HEK293 (cell line): ENCODE results near the gene PEPD.

ENCODE experiments used
- CTCF ChIA-PET: fragments of 350-600 bp; formaldehyde crosslinking; extraction: SDS; loops from one replicate; lab custom pipeline; 2021; ENCODE audit warnings: antibody characterized with exemption; lab: Yijun Ruan, JAX
- POLR2A ChIA-PET: fragments of 300-600 bp; formaldehyde crosslinking; extraction: SDS; loops from one replicate; lab custom pipeline; 2020; ENCODE audit warnings: antibody characterized with exemption, inconsistent platforms; lab: Yijun Ruan, JAX
- H3K27ac ChIP-seq: fragments of 200-500 bp; sonication (Bioruptor generic); 2 replicates; pipeline ENCODE4 v1.5.1; 2014; ENCODE audit warnings: low read depth, low read length, control low read depth, inconsistent platforms; ENCODE audit errors: extremely low read depth
- H3K36me3 ChIP-seq, 2 experiments: fragments of 200-500 bp in 1 of 2; sonication (Bioruptor generic) in 1 of 2; 1 replicate in 1 of 2; 2 replicates in 1 of 2; pipeline ENCODE4 v1.5.1; 2014 to 2017; ENCODE audit warnings: inconsistent platforms in 2 of 2, low read length in 2 of 2; ENCODE audit not compliant: control insufficient read depth in 2 of 2, insufficient read depth in 1 of 2
- H3K4me1 ChIP-seq: fragments of 200-500 bp; sonication (Bioruptor generic); 2 replicates; pipeline ENCODE4 v1.5.1; 2014; ENCODE audit warnings: mild to moderate bottlenecking, low read length, inconsistent platforms; ENCODE audit not compliant: control insufficient read depth, insufficient read depth
- H3K4me3 ChIP-seq: 2 replicates; pipeline ENCODE4 v1.5.1; 2011; ENCODE audit warnings: low read depth, mild to moderate bottlenecking, control low read depth, low read length, moderate library complexity
- H3K9me3 ChIP-seq: fragments of 200-500 bp; sonication (Bioruptor generic); 2 replicates; pipeline ENCODE4 v1.5.1; 2014; ENCODE audit warnings: low read depth, low read length, inconsistent platforms; ENCODE audit not compliant: control insufficient read depth, insufficient read depth
- ATF2 ChIP-seq: fragments of 450-650 bp; formaldehyde crosslinking; IDR thresholded peaks from 2 replicates; pipeline ENCODE4 v1.5.1; 2016; ENCODE audit warnings: missing biosample characterization, missing genetic modification characterization, low read depth
- GLI4 ChIP-seq: fragments of 450-650 bp; formaldehyde crosslinking; IDR thresholded peaks from 2 replicates; pipeline ENCODE4 v1.5.1; 2016; ENCODE audit warnings: missing biosample characterization, missing genetic modification characterization
- KLF1 ChIP-seq: fragments of 450-650 bp; formaldehyde crosslinking; IDR thresholded peaks from 2 replicates; pipeline ENCODE4 v1.5.1; 2016; ENCODE audit warnings: missing biosample characterization, missing genetic modification characterization
- KLF17 ChIP-seq: fragments of 450-650 bp; formaldehyde crosslinking; IDR thresholded peaks from 2 replicates; pipeline ENCODE4 v1.5.1; 2016; ENCODE audit warnings: missing biosample characterization, missing genetic modification characterization
- SETDB1 ChIP-seq: IDR thresholded peaks from one replicate; pipeline ENCODE4 v1.6.1; 2017; ENCODE audit warnings: mild to moderate bottlenecking, low read length, moderate library complexity, mixed read lengths; ENCODE audit not compliant: insufficient read length
- TRIM28 ChIP-seq: IDR thresholded peaks from 2 replicates; pipeline ENCODE4 v1.6.1; 2011; ENCODE audit warnings: low read length, control low read depth, borderline replicate concordance
- ZBTB20 ChIP-seq: fragments of 450-650 bp; formaldehyde crosslinking; IDR thresholded peaks from 2 replicates; pipeline ENCODE4 v1.5.1; 2016; ENCODE audit warnings: missing biosample characterization, missing genetic modification characterization
- ZBTB48 ChIP-seq: fragments of 450-650 bp; formaldehyde crosslinking; IDR thresholded peaks from 2 replicates; pipeline ENCODE4 v1.5.1; 2016; ENCODE audit warnings: missing biosample characterization, missing genetic modification characterization
- ZBTB8A ChIP-seq: fragments of 450-650 bp; formaldehyde crosslinking; IDR thresholded peaks from 2 replicates; pipeline ENCODE4 v1.5.1; 2016; ENCODE audit warnings: missing biosample characterization, missing genetic modification characterization
- ZIC2 ChIP-seq: fragments of 450-650 bp; formaldehyde crosslinking; IDR thresholded peaks from 2 replicates; pipeline ENCODE4 v1.5.1; 2016; ENCODE audit warnings: missing biosample characterization, missing genetic modification characterization
- ZNF132 ChIP-seq: fragments of 450-650 bp; formaldehyde crosslinking; IDR thresholded peaks from 2 replicates; pipeline ENCODE4 v1.5.1; 2017; ENCODE audit warnings: missing biosample characterization, missing genetic modification characterization, borderline replicate concordance
- ZNF248 ChIP-seq: fragments of 450-650 bp; formaldehyde crosslinking; IDR thresholded peaks from 2 replicates; pipeline ENCODE4 v1.5.1; 2017; ENCODE audit warnings: missing biosample characterization, missing genetic modification characterization
- ZNF266 ChIP-seq: fragments of 450-650 bp; formaldehyde crosslinking; IDR thresholded peaks from 2 replicates; pipeline ENCODE4 v1.5.1; 2016; ENCODE audit warnings: missing biosample characterization, missing genetic modification characterization, low read depth
- ZNF561 ChIP-seq: fragments of 450-650 bp; IDR thresholded peaks from 2 replicates; pipeline ENCODE4 v1.5.1; 2018; ENCODE audit warnings: missing biosample characterization, missing genetic modification characterization, borderline replicate concordance
- ZNF76 ChIP-seq: fragments of 450-650 bp; formaldehyde crosslinking; IDR thresholded peaks from 2 replicates; pipeline ENCODE4; 2016; ENCODE audit warnings: low read depth, missing biosample characterization, missing genetic modification characterization, borderline replicate concordance
- ZSCAN16 ChIP-seq: fragments of 450-650 bp; formaldehyde crosslinking; IDR thresholded peaks from 2 replicates; pipeline ENCODE4 v1.5.1; 2016; ENCODE audit warnings: missing biosample characterization, missing genetic modification characterization
- TF ChIP-seq, protein P1 (sequence below): fragments of 450-650 bp; formaldehyde crosslinking; IDR thresholded peaks from 2 replicates; pipeline ENCODE4 v1.5.1; 2016; ENCODE audit warnings: missing biosample characterization, missing genetic modification characterization
- TF ChIP-seq, protein P2 (sequence below): fragments of 450-650 bp; formaldehyde crosslinking; IDR thresholded peaks from 2 replicates; pipeline ENCODE4 v1.5.1; 2017; ENCODE audit warnings: missing biosample characterization, missing genetic modification characterization

The PEPD gene

GRCh38 chr19:33348301-33349010, 173.1 kb downstream of the PEPD start (continued):
- TF ChIP-seq, protein P1, sequence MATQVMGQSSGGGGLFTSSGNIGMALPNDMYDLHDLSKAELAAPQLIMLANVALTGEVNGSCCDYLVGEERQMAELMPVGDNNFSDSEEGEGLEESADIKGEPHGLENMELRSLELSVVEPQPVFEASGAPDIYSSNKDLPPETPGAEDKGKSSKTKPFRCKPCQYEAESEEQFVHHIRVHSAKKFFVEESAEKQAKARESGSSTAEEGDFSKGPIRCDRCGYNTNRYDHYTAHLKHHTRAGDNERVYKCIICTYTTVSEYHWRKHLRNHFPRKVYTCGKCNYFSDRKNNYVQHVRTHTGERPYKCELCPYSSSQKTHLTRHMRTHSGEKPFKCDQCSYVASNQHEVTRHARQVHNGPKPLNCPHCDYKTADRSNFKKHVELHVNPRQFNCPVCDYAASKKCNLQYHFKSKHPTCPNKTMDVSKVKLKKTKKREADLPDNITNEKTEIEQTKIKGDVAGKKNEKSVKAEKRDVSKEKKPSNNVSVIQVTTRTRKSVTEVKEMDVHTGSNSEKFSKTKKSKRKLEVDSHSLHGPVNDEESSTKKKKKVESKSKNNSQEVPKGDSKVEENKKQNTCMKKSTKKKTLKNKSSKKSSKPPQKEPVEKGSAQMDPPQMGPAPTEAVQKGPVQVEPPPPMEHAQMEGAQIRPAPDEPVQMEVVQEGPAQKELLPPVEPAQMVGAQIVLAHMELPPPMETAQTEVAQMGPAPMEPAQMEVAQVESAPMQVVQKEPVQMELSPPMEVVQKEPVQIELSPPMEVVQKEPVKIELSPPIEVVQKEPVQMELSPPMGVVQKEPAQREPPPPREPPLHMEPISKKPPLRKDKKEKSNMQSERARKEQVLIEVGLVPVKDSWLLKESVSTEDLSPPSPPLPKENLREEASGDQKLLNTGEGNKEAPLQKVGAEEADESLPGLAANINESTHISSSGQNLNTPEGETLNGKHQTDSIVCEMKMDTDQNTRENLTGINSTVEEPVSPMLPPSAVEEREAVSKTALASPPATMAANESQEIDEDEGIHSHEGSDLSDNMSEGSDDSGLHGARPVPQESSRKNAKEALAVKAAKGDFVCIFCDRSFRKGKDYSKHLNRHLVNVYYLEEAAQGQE (tag by site-specific recombination), result peak; percentile 95
- TF ChIP-seq ZBTB48 (tag by site-specific recombination), result peak; percentile 25
- no peak for TF ChIP-seq GLI4
- no peak for TF ChIP-seq ZNF132
- TF ChIP-seq SETDB1, result no peak
- peak; percentile 72 for TF ChIP-seq ZBTB20 (tag by site-specific recombination)
- no peak for TF ChIP-seq TRIM28
- TF ChIP-seq, protein P2, sequence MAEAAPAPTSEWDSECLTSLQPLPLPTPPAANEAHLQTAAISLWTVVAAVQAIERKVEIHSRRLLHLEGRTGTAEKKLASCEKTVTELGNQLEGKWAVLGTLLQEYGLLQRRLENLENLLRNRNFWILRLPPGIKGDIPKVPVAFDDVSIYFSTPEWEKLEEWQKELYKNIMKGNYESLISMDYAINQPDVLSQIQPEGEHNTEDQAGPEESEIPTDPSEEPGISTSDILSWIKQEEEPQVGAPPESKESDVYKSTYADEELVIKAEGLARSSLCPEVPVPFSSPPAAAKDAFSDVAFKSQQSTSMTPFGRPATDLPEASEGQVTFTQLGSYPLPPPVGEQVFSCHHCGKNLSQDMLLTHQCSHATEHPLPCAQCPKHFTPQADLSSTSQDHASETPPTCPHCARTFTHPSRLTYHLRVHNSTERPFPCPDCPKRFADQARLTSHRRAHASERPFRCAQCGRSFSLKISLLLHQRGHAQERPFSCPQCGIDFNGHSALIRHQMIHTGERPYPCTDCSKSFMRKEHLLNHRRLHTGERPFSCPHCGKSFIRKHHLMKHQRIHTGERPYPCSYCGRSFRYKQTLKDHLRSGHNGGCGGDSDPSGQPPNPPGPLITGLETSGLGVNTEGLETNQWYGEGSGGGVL (tag by site-specific recombination), result 0 out of 2 replicates have a peak, but pooled peaks have one; percentile 31
- TF ChIP-seq ZNF76 (tag by site-specific recombination), result peak; percentile 27; the same call in 1 of the 2 replicates
- no peak for TF ChIP-seq ZSCAN16 (tag by site-specific recombination)
- no peak for TF ChIP-seq KLF17 (tag by site-specific recombination)

DNA sequence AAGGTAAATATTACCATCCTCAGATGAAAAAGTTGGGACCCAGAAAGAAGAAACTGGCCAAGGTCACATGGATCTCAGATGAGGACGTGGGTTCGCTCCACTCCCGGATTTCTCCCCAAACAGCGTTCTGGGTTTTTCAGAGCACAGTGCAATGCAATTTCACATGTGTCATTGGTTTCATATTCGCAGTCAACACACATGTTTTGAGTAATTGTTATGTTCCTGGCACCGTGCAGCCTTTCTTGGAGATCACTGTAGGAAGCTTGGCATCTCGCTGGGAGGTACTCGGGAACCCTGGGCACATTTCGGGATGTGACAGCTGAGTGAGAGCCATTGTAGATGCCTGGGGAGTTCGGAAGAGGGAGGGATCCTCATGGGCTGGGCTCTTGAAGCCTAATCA, 174.3 kb downstream of the PEPD start:
- H3K9me3 ChIP-seq, result no peaks in the 10 kb centered on the region; the same call in 1 of the 2 replicates
- H3K36me3 ChIP-seq, result no peaks in the 10 kb centered on the region
- TF ChIP-seq ZNF561 (tag by site-specific recombination) (no peak), KLF1 (no peak), ZBTB8A (tag by site-specific recombination) (no peak), ZNF266 (tag by site-specific recombination) (0 out of 2 replicates have a peak, but pooled peaks have one; percentile 2), ZNF248 (no peak), ATF2 (tag by site-specific recombination) (no peak), ZIC2 (tag by site-specific recombination) (0 out of 2 replicates have a peak, but pooled peaks have one; percentile 20)
- no peak overlapping the region for H3K4me3 ChIP-seq
- ChIA-PET POLR2A (interaction anchor here (0.6 to 2.1 kb wide), 2 partner anchors 18 to 27 kb away, joined by 3 to 12 read pairs; partner anchors contain the start of gene CEBPG), CTCF (interaction anchor here (0.6 kb wide), 2 partner anchors 14 to 432 kb away, joined by 3 read pairs; no protein-coding TSS in a partner anchor)
- no peak overlapping the region for H3K27ac ChIP-seq
- H3K4me1 ChIP-seq, result peaks cover 21% of the 10 kb centered on the region
